Ascending aorta (tissue), 2 donors: ENCODE measurements around the gene UXS1. TPM values are rescaled to one million over a fixed set of nuclear protein-coding genes. Genes with fewer than 3 reads are reported as not detected.

Experiments used
- DNase-seq, 2 donors: peaks; one replicate each; pipeline ENCODE4 v3.0.0-alpha.2; 2019; ENCODE audit warnings: low spot score in 2 of 2
- H3K27ac ChIP-seq, 2 donors: fragments of 200-600 bp; sonication (generic); one replicate each; pipeline ENCODE4 v1.5.1; 2016 to 2017; ENCODE audit warnings: mild to moderate bottlenecking in 1 of 2
- H3K27me3 ChIP-seq: fragments of 200-600 bp; sonication (generic); one replicate; pipeline ENCODE4 v1.5.1; 2017
- H3K36me3 ChIP-seq, 2 donors: fragments of 200-600 bp; sonication (generic); one replicate each; pipeline ENCODE4 v1.5.1; 2016
- H3K4me1 ChIP-seq, 2 donors: fragments of 200-600 bp; sonication (generic); one replicate each; pipeline ENCODE4 v1.5.1; 2016 to 2017; ENCODE audit warnings: mild to moderate bottlenecking in 1 of 2
- H3K4me3 ChIP-seq, 2 donors: fragments of 200-600 bp; sonication (generic); one replicate each; pipeline ENCODE4 v1.5.1; 2016 to 2017; ENCODE audit warnings: mild to moderate bottlenecking in 1 of 2
- H3K9me3 ChIP-seq, 2 donors: fragments of 200-600 bp; sonication (generic); one replicate each; pipeline ENCODE4 v1.5.1; 2016
- CTCF ChIP-seq, 3 experiments: fragments of 200-600 bp in 2 of 3; fragments of 450-650 bp in 1 of 3; sonication (generic) in 2 of 3; IDR thresholded peaks; one replicate each; pipeline ENCODE4 v1.5.1; 2016 to 2019; ENCODE audit warnings: antibody characterized with exemption in 3 of 3, mild to moderate bottlenecking in 1 of 3, moderate library complexity in 1 of 3
- intact Hi-C: fragments of 100-400 bp; cut with DNase I; formaldehyde crosslinking; loops from one replicate; pipeline ENCODE4 v1.15.1; 2023
- total RNA-seq: library from RNA; depleted of rRNA; stranded (reverse); fragments of >200 nt; gene quantifications from one replicate; pipeline ENCODE4 v1.1.0, GENCODE V29; 2016

UXS1 gene
- total RNA-seq, 1 donor from 2014 or later = 146 TPM

GRCh38 chr2:106061611-106062349 is 132.3 kb downstream of the UXS1 start:
- H3K27me3 ChIP-seq = no peaks in the 10 kb centered on the region
- intact Hi-C loops = loop anchor here (10.0 kb wide), 1 partner anchor 487 kb away; no protein-coding TSS in a partner anchor
- H3K4me1 ChIP-seq = peaks cover 5 to 8% of the 10 kb centered on the region in 2 donors
- H3K27ac ChIP-seq = no peak overlapping the region
- H3K9me3 ChIP-seq = no peaks in the 10 kb centered on the region
- no peak overlapping the region for H3K4me3 ChIP-seq
- H3K36me3 ChIP-seq = no peaks in the 10 kb centered on the region
- no peak for DNase-seq
- TF ChIP-seq CTCF (IDR thresholded peaks at IDR 0.05) = no peak

GRCh38 chr2:106059416-106060065 is 134.6 kb downstream of the UXS1 start:
- no peak overlapping the region for H3K4me3 ChIP-seq
- DNase-seq = no peak
- peaks cover 0 to 4% of the 10 kb centered on the region in 2 donors for H3K4me1 ChIP-seq
- H3K36me3 ChIP-seq = no peaks in the 10 kb centered on the region
- intact Hi-C loops = loop anchor here (10.0 kb wide), 1 partner anchor 485 kb away; no protein-coding TSS in a partner anchor
- H3K27me3 ChIP-seq = no peaks in the 10 kb centered on the region
- no peaks in the 10 kb centered on the region for H3K9me3 ChIP-seq
- TF ChIP-seq CTCF (IDR thresholded peaks at IDR 0.05) = no peak
- no peak overlapping the region for H3K27ac ChIP-seq

- H3K4me3 ChIP-seq = no peak overlapping the region
- no peak for TF ChIP-seq CTCF (IDR thresholded peaks at IDR 0.05)
- no peaks in the 10 kb centered on the region for H3K9me3 ChIP-seq
- H3K27me3 ChIP-seq = no peaks in the 10 kb centered on the region
- DNase-seq = no peak
- intact Hi-C loops = no loop called here
- peaks cover 0 to 4% of the 10 kb centered on the region in 2 donors for H3K4me1 ChIP-seq
- H3K27ac ChIP-seq = no peak overlapping the region
- H3K36me3 ChIP-seq = no peaks in the 10 kb centered on the region
Observed at GRCh38 chr2:106058469-106059137, 135.5 kb downstream of the UXS1 start.

GRCh38 chr2:106057206-106057605 is 136.9 kb downstream of the UXS1 start:
- H3K36me3 ChIP-seq = no peaks in the 10 kb centered on the region
- H3K9me3 ChIP-seq = no peaks in the 10 kb centered on the region
- no peaks in the 10 kb centered on the region for H3K27me3 ChIP-seq
- no peak overlapping the region for H3K4me3 ChIP-seq
- no peak for TF ChIP-seq CTCF (IDR thresholded peaks at IDR 0.05)
- DNase-seq = no peak
- H3K4me1 ChIP-seq = peaks cover 0 to 4% of the 10 kb centered on the region in 2 donors
- intact Hi-C loops = no loop called here
- no peak overlapping the region for H3K27ac ChIP-seq

GRCh38 chr2:106054880-106055655 is 139.0 kb downstream of the UXS1 start:
- Histone ChIP-seq H3K4me1 (peaks cover 0 to 4% of the 10 kb centered on the region in 2 donors), H3K9me3 (no peaks in the 10 kb centered on the region), H3K27me3 (no peaks in the 10 kb centered on the region), H3K36me3 (no peaks in the 10 kb centered on the region), H3K4me3 (no peak overlapping the region), H3K27ac (no peak overlapping the region)
- intact Hi-C loops = no loop called here
- TF ChIP-seq CTCF (IDR thresholded peaks at IDR 0.05) = no peak
- no peak for DNase-seq
